Activated CD4-positive, alpha-beta T cell treated with anti-CD3 and anti-CD28 coated beads, Interleukin-2, amount 10 ng/mL, durations not matched to agents 7 days and 5 days (primary cell): ENCODE measurements around the gene ZBTB21. TPM values are rescaled to one million over a fixed set of nuclear protein-coding genes. Genes with fewer than 3 reads are reported as not detected.
"Not testable (repeated sequence)": the region's sequence is repeated elsewhere in the genome, so short reads cannot be mapped to it uniquely, and the experiment has no call there.

ENCODE experiments used
- CTCF ChIA-PET: fragments of 350-600 bp; sonication (Branson Sonifier 250); formaldehyde crosslinking; loops from one replicate; lab custom pipeline; 2021; ENCODE audit warnings: antibody characterized with exemption; lab: Charles Lee
- POLR2A ChIA-PET: fragments of 350-600 bp; sonication (Branson Sonifier 250); formaldehyde crosslinking; loops from one replicate; lab custom pipeline; 2021; ENCODE audit warnings: antibody characterized with exemption; lab: Charles Lee
- DNase-seq: peaks from one replicate; pipeline ENCODE4 v3.0.0-alpha.2; 2020
- H3K27ac Mint-ChIP-seq: one replicate; pipeline ENCODE4 v1.8.0; 2021; ENCODE audit warnings: mild to moderate bottlenecking, moderate library complexity, mixed read lengths
- H3K27me3 Mint-ChIP-seq: one replicate; pipeline ENCODE4 v1.8.0; 2021; ENCODE audit warnings: mixed read lengths
- H3K36me3 Mint-ChIP-seq: one replicate; pipeline ENCODE4 v1.8.0; 2021; ENCODE audit warnings: low read depth, mixed read lengths
- H3K4me1 Mint-ChIP-seq: one replicate; pipeline ENCODE4 v1.8.0; 2021; ENCODE audit warnings: mixed read lengths
- H3K4me3 Mint-ChIP-seq: one replicate; pipeline ENCODE4 v1.8.0; 2021; ENCODE audit warnings: mild to moderate bottlenecking, moderate library complexity, mixed read lengths
- H3K9me3 Mint-ChIP-seq: one replicate; pipeline ENCODE4 v1.8.0; 2021; ENCODE audit warnings: mixed read lengths
- total RNA-seq, 2 experiments: library from RNA; stranded (reverse); gene quantifications; one replicate each; pipeline ENCODE4 v1.2.3, GENCODE V29; 2021

ZBTB21 gene
- total RNA-seq, 2 experiments from 2014 or later, result 22.1 to 22.6 TPM

- peaks cover 27% of the 10 kb centered on the region for H3K4me1 Mint-ChIP-seq
- ChIA-PET CTCF (interaction anchor here (0.7 to 1.1 kb wide), 4 partner anchors 9 to 160 kb away, joined by 3 read pairs; no protein-coding TSS in a partner anchor), POLR2A (no interaction called here)
- H3K4me3 Mint-ChIP-seq, result no peak overlapping the region
- H3K27me3 Mint-ChIP-seq, result peaks cover 28% of the 10 kb centered on the region
- no peaks in the 10 kb centered on the region for H3K36me3 Mint-ChIP-seq
- DNase-seq, result no peak
- H3K27ac Mint-ChIP-seq, result peak overlapping the region; percentile 51
- no peaks in the 10 kb centered on the region for H3K9me3 Mint-ChIP-seq
Measured at GRCh38 chr21:41956926-41957729, 53.0 kb downstream of the ZBTB21 start.

DNA sequence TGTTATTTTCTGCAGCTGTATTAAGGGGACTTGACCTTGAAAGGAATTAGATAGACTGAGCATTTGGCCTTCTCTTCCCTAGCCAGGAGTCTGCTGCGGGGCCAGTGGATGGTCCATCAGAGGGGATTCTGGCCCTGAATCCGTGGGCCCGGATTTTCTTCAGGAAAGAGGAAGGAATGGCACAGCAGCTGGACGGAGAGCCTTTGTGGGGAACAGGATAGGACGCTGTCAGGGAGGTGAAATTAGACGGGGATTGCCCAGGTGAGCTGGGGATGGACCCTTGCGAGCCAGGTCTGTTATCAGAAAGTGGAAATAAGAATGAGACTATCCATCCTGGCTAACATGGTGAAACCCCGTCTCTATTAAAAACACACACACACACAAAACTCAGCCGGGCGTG lies 54.6 kb downstream of the ZBTB21 start:
- Mint-ChIP-seq H3K4me1 (peaks cover 17% of the 10 kb centered on the region), H3K4me3 (no peak overlapping the region), H3K36me3 (no peaks in the 10 kb centered on the region), H3K27ac (no peak overlapping the region), H3K27me3 (peaks cover 25% of the 10 kb centered on the region), H3K9me3 (no peaks in the 10 kb centered on the region)
- ChIA-PET CTCF (no interaction called here), POLR2A (no interaction called here)
- DNase-seq, result no peak

DNA sequence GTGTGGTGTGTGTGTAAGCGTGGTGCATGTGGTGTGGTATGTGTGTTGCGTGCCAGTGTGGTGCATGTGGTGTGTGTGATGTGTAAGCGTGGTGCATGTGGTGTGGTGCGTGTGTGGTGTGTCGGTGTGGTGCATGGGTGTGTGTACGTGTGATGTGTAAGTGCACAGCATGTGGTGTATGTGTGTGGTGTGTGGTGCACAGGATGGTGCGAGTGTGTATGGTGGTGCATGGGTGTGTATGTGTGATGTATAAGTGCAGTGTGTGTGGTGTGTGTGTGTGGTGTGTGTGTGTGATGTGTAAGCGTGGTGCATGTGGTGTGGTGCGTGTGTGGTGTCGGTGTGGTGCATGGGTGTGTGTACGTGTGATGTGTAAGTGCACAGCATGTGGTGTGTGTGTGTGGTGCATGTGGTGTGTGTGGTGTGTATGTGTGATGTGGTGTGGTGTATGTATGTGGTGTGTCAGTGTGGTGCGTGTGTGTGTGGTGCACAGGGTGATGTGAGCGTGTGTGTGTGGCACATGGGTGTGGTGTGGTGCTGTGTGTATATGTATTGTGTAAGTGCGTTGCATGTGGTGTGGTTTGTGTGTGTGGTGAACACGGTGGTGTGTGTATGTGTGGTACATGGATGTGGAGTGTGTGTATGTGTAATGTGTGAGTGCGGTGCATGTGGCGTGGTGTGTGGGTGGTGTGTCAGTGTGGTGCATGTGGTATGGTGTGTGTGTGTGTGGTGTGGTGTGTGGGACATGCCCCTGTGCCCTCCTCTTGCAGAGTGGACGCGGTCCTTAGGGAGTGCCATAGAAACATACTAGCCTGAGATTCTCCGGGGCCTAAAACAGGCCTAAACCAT lies 55.3 kb downstream of the ZBTB21 start:
- Mint-ChIP-seq H3K4me1 (peaks cover 17% of the 10 kb centered on the region), H3K27ac (peak overlapping the region; percentile 11)

DNA sequence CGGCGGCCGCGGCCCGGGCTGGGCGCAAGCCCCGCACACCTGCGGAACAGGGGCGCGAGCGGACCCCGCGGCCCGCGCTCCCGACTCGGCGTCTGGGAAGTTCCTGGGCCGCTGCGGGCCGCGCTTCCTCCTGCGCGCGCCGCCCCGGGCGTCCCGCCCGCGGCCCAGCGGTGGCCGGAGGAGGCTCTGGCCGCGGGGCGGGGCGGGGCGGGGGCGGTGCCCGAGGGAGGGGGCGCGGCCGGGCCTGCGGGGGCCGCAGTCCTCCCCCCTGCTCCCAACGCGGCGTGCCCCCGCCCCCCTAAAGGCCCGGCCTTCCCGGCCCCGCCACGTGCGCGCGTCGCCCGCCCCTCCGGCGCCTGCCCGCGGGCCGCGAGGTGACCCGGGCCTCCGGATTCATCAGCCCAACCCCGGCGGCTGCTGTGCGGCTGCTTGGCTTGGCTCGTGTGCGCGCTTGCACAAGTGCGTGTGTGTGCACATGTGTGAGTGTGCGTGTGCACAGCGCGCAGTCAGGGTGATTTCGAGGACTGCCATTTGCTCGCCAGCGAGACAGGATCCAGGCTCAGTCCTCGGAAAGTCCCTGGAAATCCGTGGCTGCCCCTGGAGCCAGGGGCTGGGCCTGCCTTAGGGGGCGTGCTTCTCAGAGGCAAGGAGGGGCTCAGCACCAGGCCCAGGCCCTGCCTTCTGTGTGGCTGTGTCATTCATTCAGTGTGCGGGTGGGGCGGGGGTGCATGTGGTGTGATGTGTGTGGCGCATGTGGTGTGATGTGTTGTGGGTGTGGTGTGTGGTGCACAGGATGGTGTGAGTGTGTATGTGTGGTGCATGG lies 56.1 kb downstream of the ZBTB21 start, which contains the start of gene C2CD2:
C2CD2 (minus strand) TSS at position 188 of the 823 bp plus-strand sequence. CDS start 370 bp downstream, outside the sequence.
- Mint-ChIP-seq H3K4me3 (peak within 1 kb of the TSS; percentile 40), H3K36me3 (no peaks in the 10 kb centered on the region), H3K27me3 (peaks cover 22% of the 10 kb centered on the region), H3K27ac (peak within 1 kb of the TSS; percentile 11), H3K9me3 (no peaks in the 10 kb centered on the region), H3K4me1 (peaks cover 17% of the 10 kb centered on the region)
- POLR2A ChIA-PET, result no interaction called here
- CTCF ChIA-PET, result no interaction called here
- no peak for DNase-seq

More for the DNA sequence above, 55.3 kb downstream of the ZBTB21 start:
- H3K36me3 Mint-ChIP-seq, result no peaks in the 10 kb centered on the region
- no peak for DNase-seq
- H3K9me3 Mint-ChIP-seq, result no peaks in the 10 kb centered on the region
- ChIA-PET CTCF (no interaction called here), POLR2A (no interaction called here)
- H3K4me3 Mint-ChIP-seq, result no peak overlapping the region
- peaks cover 22% of the 10 kb centered on the region for H3K27me3 Mint-ChIP-seq

- no peaks in the 10 kb centered on the region for H3K36me3 Mint-ChIP-seq
- CTCF ChIA-PET, result no interaction called here
Measured at GRCh38 chr21:41953249-41953830, 56.8 kb downstream of the ZBTB21 start.

DNA sequence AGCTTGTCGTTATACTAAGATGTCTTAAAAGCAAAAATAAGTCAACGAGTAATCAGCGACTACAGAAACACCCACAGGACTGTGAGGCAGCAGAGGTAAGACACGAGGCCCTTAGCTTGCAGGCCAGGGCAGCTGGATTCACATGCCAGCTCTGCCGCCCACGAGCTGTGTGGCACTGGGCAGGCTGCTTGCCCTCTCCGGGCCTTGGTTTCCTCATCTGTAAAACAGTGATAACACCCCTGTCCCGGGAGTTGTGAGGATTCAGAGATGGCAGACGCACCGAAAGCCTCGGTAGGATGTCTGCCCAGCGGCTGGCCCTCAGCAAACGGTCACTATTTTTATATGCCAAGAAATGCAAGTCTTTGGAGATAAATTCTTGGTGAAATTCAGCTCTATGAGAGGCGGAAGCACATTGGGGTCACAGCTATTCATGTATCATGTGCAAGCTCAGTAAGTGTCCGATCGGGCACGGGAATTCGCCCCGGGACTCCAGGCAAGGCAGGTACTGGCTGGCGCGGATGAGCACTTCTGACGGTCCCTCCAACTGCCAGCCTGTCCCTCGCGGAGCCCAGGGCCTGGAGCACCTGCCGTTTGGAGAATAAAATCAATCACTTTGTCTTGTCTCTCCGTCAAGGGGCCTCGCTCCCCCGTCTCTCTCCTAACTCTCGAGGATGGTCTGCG lies 57.5 kb downstream of the ZBTB21 start:
- H3K4me3 Mint-ChIP-seq, result peak overlapping the region; percentile 5
- ChIA-PET CTCF (interaction anchor here (0.6 to 1.7 kb wide), 2 partner anchors 14 to 29 kb away, joined by 3 to 5 read pairs; no protein-coding TSS in a partner anchor), POLR2A (no interaction called here)
- DNase-seq, result no peak
- H3K9me3 Mint-ChIP-seq, result no peaks in the 10 kb centered on the region
- peaks cover 17% of the 10 kb centered on the region for H3K4me1 Mint-ChIP-seq
- H3K36me3 Mint-ChIP-seq, result no peaks in the 10 kb centered on the region
- H3K27me3 Mint-ChIP-seq, result peaks cover 22% of the 10 kb centered on the region
- H3K27ac Mint-ChIP-seq, result no peak overlapping the region

More at GRCh38 chr21:41953249-41953830, 56.8 kb downstream of the ZBTB21 start:
- Mint-ChIP-seq H3K4me3 (no peak overlapping the region), H3K27ac (no peak overlapping the region), H3K9me3 (no peaks in the 10 kb centered on the region), H3K27me3 (peaks cover 22% of the 10 kb centered on the region), H3K4me1 (peaks cover 17% of the 10 kb centered on the region)
- POLR2A ChIA-PET, result no interaction called here
- no peak for DNase-seq

- H3K4me1 Mint-ChIP-seq, result peaks cover 10% of the 10 kb centered on the region
- peaks cover 22% of the 10 kb centered on the region for H3K27me3 Mint-ChIP-seq
- H3K27ac Mint-ChIP-seq, result no peak overlapping the region
- H3K9me3 Mint-ChIP-seq, result no peaks in the 10 kb centered on the region
- H3K4me3 Mint-ChIP-seq, result no peak overlapping the region
- ChIA-PET POLR2A (no interaction called here), CTCF (interaction anchor here (0.6 to 1.7 kb wide), 2 partner anchors 15 to 30 kb away, joined by 3 to 5 read pairs; no protein-coding TSS in a partner anchor)
- no peaks in the 10 kb centered on the region for H3K36me3 Mint-ChIP-seq
- no peak for DNase-seq
Measured at GRCh38 chr21:41951876-41952567, 58.1 kb downstream of the ZBTB21 start.

DNA sequence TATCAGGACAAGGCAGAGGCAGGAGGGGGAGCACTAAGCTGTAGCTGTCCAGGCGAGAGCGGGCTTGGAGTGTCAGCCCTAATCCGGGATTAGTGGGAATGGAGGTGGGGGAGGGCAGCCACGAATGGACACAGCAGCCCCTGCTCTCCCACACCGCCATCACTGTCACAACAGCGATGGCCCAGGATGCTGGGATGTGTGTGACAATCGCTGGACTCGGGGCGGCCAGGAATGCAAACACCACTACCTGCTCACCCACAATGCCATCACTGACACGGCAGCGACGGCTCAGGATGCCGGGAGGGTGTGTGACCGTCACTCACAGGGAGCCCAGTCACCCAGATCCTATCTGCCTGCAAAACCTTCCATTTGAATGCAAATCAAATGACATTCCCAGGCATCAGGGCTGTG lies 59.2 kb downstream of the ZBTB21 start:
- peaks cover 22% of the 10 kb centered on the region for H3K27me3 Mint-ChIP-seq
- no peaks in the 10 kb centered on the region for H3K9me3 Mint-ChIP-seq
- no peak overlapping the region for H3K4me3 Mint-ChIP-seq
- H3K27ac Mint-ChIP-seq, result no peak overlapping the region
- POLR2A ChIA-PET, result no interaction called here
- no peak for DNase-seq
- peaks cover 6% of the 10 kb centered on the region for H3K4me1 Mint-ChIP-seq
- CTCF ChIA-PET, result no interaction called here
- no peaks in the 10 kb centered on the region for H3K36me3 Mint-ChIP-seq

- DNase-seq, H3K4me1 Mint-ChIP-seq, POLR2A ChIA-PET, H3K9me3 Mint-ChIP-seq, H3K27ac Mint-ChIP-seq, CTCF ChIA-PET, H3K36me3 Mint-ChIP-seq, H3K4me3 Mint-ChIP-seq: not testable (repeated sequence)
- H3K27me3 Mint-ChIP-seq, result peaks cover 21% of the 10 kb centered on the region
Measured at GRCh38 chr21:41949631-41950030, 60.5 kb downstream of the ZBTB21 start.

- CTCF ChIA-PET, result no interaction called here
- POLR2A ChIA-PET, result no interaction called here
- no peak for DNase-seq
- Mint-ChIP-seq H3K36me3 (no peaks in the 10 kb centered on the region), H3K27ac (no peak overlapping the region), H3K9me3 (no peaks in the 10 kb centered on the region), H3K4me1 (no peaks in the 10 kb centered on the region), H3K4me3 (no peak overlapping the region), H3K27me3 (peaks cover 16% of the 10 kb centered on the region)
Measured at GRCh38 chr21:41948901-41949300, 61.3 kb downstream of the ZBTB21 start.
